ENCODE results near the gene NPW. TPM values are rescaled to one million over a fixed set of nuclear protein-coding genes. Genes with fewer than 3 reads are reported as not detected.

The NPW gene
- polyA plus RNA-seq, 1 donor from 2014 or later: not detected

- H3K27me3 Mint-ChIP-seq: peaks cover 20% of the 10 kb centered on the region
- H3K27ac Mint-ChIP-seq: peak overlapping the region in 2 of 3 donors; percentile 46 to 78
- peaks cover 0 to 5% (median 0%) of the 10 kb centered on the region in 3 donors for H3K4me1 Mint-ChIP-seq
- H3K36me3 Mint-ChIP-seq: peaks cover 2% of the 10 kb centered on the region
- H3K9me3 Mint-ChIP-seq: no peaks in the 10 kb centered on the region
- H3K4me3 Mint-ChIP-seq: peak overlapping the region in 2 of 4 donors; percentile 5 to 79
These were observed 38.9 kb upstream of the NPW start for GRCh38 chr16:1980770-1981087.

- H3K4me1 Mint-ChIP-seq: peaks cover 0 to 5% (median 0%) of the 10 kb centered on the region in 3 donors
- peak within 1 kb of the TSS in 3 of 4 donors; percentile 5 to 79 (median 30) for H3K4me3 Mint-ChIP-seq
- peak within 1 kb of the TSS; percentile 52 to 87 (median 59) for H3K27ac Mint-ChIP-seq
- no peaks in the 10 kb centered on the region for H3K9me3 Mint-ChIP-seq
- H3K36me3 Mint-ChIP-seq: peaks cover 2% of the 10 kb centered on the region
- peaks cover 20% of the 10 kb centered on the region for H3K27me3 Mint-ChIP-seq
These were observed 38.2 kb upstream of the NPW start, which contains the start of gene NOXO1 for GRCh38 chr16:1981398-1981836. Gene NOXO1 (minus strand): TSS chr16:1981469. CDS start chr16:1981179, 290 bp downstream.

GRCh38 chr16:1982013-1982433, 37.6 kb upstream of the NPW start:
- H3K27me3 Mint-ChIP-seq: peaks cover 20% of the 10 kb centered on the region
- H3K4me1 Mint-ChIP-seq: peaks cover 0 to 5% (median 0%) of the 10 kb centered on the region in 3 donors
- H3K9me3 Mint-ChIP-seq: no peaks in the 10 kb centered on the region
- peak overlapping the region in 2 of 3 donors; percentile 52 to 87 for H3K27ac Mint-ChIP-seq
- H3K36me3 Mint-ChIP-seq: peaks cover 2% of the 10 kb centered on the region
- peak overlapping the region in 1 of 4 donors; percentile 79 for H3K4me3 Mint-ChIP-seq

GRCh38 chr16:1982991-1983543, 36.5 kb upstream of the NPW start:
- Mint-ChIP-seq H3K36me3 (peaks cover 2% of the 10 kb centered on the region), H3K4me3 (peak overlapping the region; percentile 63 to 85 (median 76)), H3K9me3 (no peaks in the 10 kb centered on the region), H3K27me3 (peaks cover 20% of the 10 kb centered on the region), H3K4me1 (peaks cover 0 to 5% (median 0%) of the 10 kb centered on the region in 3 donors), H3K27ac (peak overlapping the region; percentile 39 to 87 (median 87))

GRCh38 chr16:1983544-1984346, 35.8 kb upstream of the NPW start, which contains the start of gene GFER:
Gene GFER (plus strand): TSS chr16:1984193. CDS start chr16:1984219, 26 bp downstream.
- peaks cover under 1% of the 10 kb centered on the region for H3K36me3 Mint-ChIP-seq
- peaks cover 20% of the 10 kb centered on the region for H3K27me3 Mint-ChIP-seq
- H3K4me1 Mint-ChIP-seq: peaks cover 0 to 5% (median 3%) of the 10 kb centered on the region in 3 donors
- H3K9me3 Mint-ChIP-seq: no peaks in the 10 kb centered on the region
- H3K4me3 Mint-ChIP-seq: peak within 1 kb of the TSS; percentile 71 to 85 (median 77)
- peak within 1 kb of the TSS; percentile 81 to 87 (median 87) for H3K27ac Mint-ChIP-seq

GRCh38 chr16:1984347-1985225, 35.0 kb upstream of the NPW start:
- Mint-ChIP-seq H3K36me3 (no peaks in the 10 kb centered on the region), H3K4me1 (peaks cover 0 to 8% (median 5%) of the 10 kb centered on the region in 3 donors), H3K27me3 (peaks cover 20% of the 10 kb centered on the region), H3K9me3 (no peaks in the 10 kb centered on the region), H3K27ac (peak overlapping the region; percentile 45 to 81 (median 78)), H3K4me3 (peak overlapping the region; percentile 71 to 85 (median 77))

GRCh38 chr16:1985466-1986150, 34.0 kb upstream of the NPW start:
- H3K4me3 Mint-ChIP-seq: peak overlapping the region; percentile 58 to 79 (median 72)
- H3K9me3 Mint-ChIP-seq: no peaks in the 10 kb centered on the region
- H3K27ac Mint-ChIP-seq: peak overlapping the region in 2 of 3 donors; percentile 45 to 78
- peaks cover 14% of the 10 kb centered on the region for H3K27me3 Mint-ChIP-seq
- no peaks in the 10 kb centered on the region for H3K36me3 Mint-ChIP-seq
- peaks cover 0 to 8% (median 5%) of the 10 kb centered on the region in 3 donors for H3K4me1 Mint-ChIP-seq

GRCh38 chr16:1987198-1987597, 32.4 kb upstream of the NPW start:
- Mint-ChIP-seq H3K36me3 (no peaks in the 10 kb centered on the region), H3K27me3 (peaks cover 5% of the 10 kb centered on the region), H3K4me1 (peaks cover 10 to 15% (median 11%) of the 10 kb centered on the region in 3 donors), H3K9me3 (no peaks in the 10 kb centered on the region), H3K4me3 (peak overlapping the region in 2 of 4 donors; percentile 72 to 79), H3K27ac (peak overlapping the region in 1 of 3 donors; percentile 54)

GRCh38 chr16:1989209-1990100, 30.1 kb upstream of the NPW start, which contains the start of gene SYNGR3:
Gene SYNGR3 (plus strand): TSS chr16:1989970. CDS start chr16:1990103, 133 bp downstream.
- Mint-ChIP-seq H3K36me3 (no peaks in the 10 kb centered on the region), H3K27ac (peak within 1 kb of the TSS; percentile 95 to 99 (median 98)), H3K4me1 (peaks cover 10 to 16% (median 13%) of the 10 kb centered on the region in 3 donors), H3K4me3 (peak within 1 kb of the TSS; percentile 79 to 95 (median 90)), H3K9me3 (no peaks in the 10 kb centered on the region), H3K27me3 (no peaks in the 10 kb centered on the region)

- Mint-ChIP-seq H3K4me3 (no peak overlapping the region), H3K27ac (no peak overlapping the region), H3K4me1 (peaks cover 10 to 13% (median 13%) of the 10 kb centered on the region in 3 donors), H3K36me3 (no peaks in the 10 kb centered on the region), H3K27me3 (no peaks in the 10 kb centered on the region), H3K9me3 (no peaks in the 10 kb centered on the region)
These were observed 29.6 kb upstream of the NPW start for GRCh38 chr16:1990101-1990350.

GRCh38 chr16:1990351-1991134, 29.0 kb upstream of the NPW start:
- peak overlapping the region; percentile 95 to 99 (median 98) for H3K27ac Mint-ChIP-seq
- no peaks in the 10 kb centered on the region for H3K36me3 Mint-ChIP-seq

GRCh38 chr16:1991135-1991551, 28.4 kb upstream of the NPW start:
- no peaks in the 10 kb centered on the region for H3K9me3 Mint-ChIP-seq
- peak overlapping the region; percentile 95 to 99 (median 98) for H3K27ac Mint-ChIP-seq
- H3K27me3 Mint-ChIP-seq: no peaks in the 10 kb centered on the region
- H3K36me3 Mint-ChIP-seq: no peaks in the 10 kb centered on the region
- peaks cover 10 to 13% (median 13%) of the 10 kb centered on the region in 3 donors for H3K4me1 Mint-ChIP-seq
- H3K4me3 Mint-ChIP-seq: peak overlapping the region; percentile 79 to 95 (median 92)

More at GRCh38 chr16:1990351-1991134, 29.0 kb upstream of the NPW start:
- H3K27me3 Mint-ChIP-seq: no peaks in the 10 kb centered on the region
- H3K4me3 Mint-ChIP-seq: peak overlapping the region; percentile 79 to 95 (median 92)
- H3K9me3 Mint-ChIP-seq: no peaks in the 10 kb centered on the region
- peaks cover 10 to 13% (median 13%) of the 10 kb centered on the region in 3 donors for H3K4me1 Mint-ChIP-seq

- H3K4me1 Mint-ChIP-seq: peaks cover 10 to 13% (median 13%) of the 10 kb centered on the region in 3 donors
- H3K27ac Mint-ChIP-seq: peak overlapping the region; percentile 95 to 99 (median 98)
- H3K36me3 Mint-ChIP-seq: no peaks in the 10 kb centered on the region
- H3K4me3 Mint-ChIP-seq: peak overlapping the region; percentile 79 to 95 (median 92)
- no peaks in the 10 kb centered on the region for H3K9me3 Mint-ChIP-seq
- no peaks in the 10 kb centered on the region for H3K27me3 Mint-ChIP-seq
These were observed 28.0 kb upstream of the NPW start for GRCh38 chr16:1991588-1991947.

Measured in IgD-negative memory B cell (primary cell).